WTC11 (cell line): Measurements from ENCODE around the gene ZEB1.

Experiments
- AR ChIP-seq: fragments of 250-450 bp; sonication (Bioruptor Pico); IDR thresholded peaks from 2 replicates; pipeline ENCODE4 v1.9.0; 2021; ENCODE audit warnings: mild to moderate bottlenecking
- CTCF ChIP-seq: fragments of 200-600 bp; IDR thresholded peaks from 2 replicates; pipeline ENCODE4 v1.8.0; 2022; ENCODE audit warnings: antibody characterized with exemption
- KAT7 ChIP-seq: sonication (generic); formaldehyde crosslinking; IDR thresholded peaks from 2 replicates; pipeline ENCODE4 v1.8.1; 2023; ENCODE audit warnings: missing genetic modification reagents, mild to moderate bottlenecking, borderline replicate concordance
- TF ChIP-seq, protein P1 (sequence below): sonication (generic); formaldehyde crosslinking; IDR thresholded peaks from 2 replicates; pipeline ENCODE4 v1.8.0; 2022; ENCODE audit warnings: mild to moderate bottlenecking, missing genetic modification reagents
- TF ChIP-seq, protein P2 (sequence below): sonication (generic); formaldehyde crosslinking; IDR thresholded peaks from 2 replicates; pipeline ENCODE4 v1.8.1; 2022; ENCODE audit warnings: low read depth, missing genetic modification reagents, borderline replicate concordance

GRCh38 chr10:31574577-31574976 lies 255.6 kb downstream of the ZEB1 start:
- TF ChIP-seq CTCF (no peak), KAT7 (CRISPR knock-in tag) (no peak), AR (no peak)
- TF ChIP-seq, protein P1, sequence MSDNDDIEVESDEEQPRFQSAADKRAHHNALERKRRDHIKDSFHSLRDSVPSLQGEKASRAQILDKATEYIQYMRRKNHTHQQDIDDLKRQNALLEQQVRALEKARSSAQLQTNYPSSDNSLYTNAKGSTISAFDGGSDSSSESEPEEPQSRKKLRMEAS (CRISPR knock-in tag) = no peak
- TF ChIP-seq, protein P2, sequence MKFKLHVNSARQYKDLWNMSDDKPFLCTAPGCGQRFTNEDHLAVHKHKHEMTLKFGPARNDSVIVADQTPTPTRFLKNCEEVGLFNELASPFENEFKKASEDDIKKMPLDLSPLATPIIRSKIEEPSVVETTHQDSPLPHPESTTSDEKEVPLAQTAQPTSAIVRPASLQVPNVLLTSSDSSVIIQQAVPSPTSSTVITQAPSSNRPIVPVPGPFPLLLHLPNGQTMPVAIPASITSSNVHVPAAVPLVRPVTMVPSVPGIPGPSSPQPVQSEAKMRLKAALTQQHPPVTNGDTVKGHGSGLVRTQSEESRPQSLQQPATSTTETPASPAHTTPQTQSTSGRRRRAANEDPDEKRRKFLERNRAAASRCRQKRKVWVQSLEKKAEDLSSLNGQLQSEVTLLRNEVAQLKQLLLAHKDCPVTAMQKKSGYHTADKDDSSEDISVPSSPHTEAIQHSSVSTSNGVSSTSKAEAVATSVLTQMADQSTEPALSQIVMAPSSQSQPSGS (CRISPR knock-in tag) = no peak
